Stimulated activated CD8-positive, alpha-beta memory T cell treated with anti-CD3 and anti-CD28 coated beads, Interleukin-4, amount 100 ng/mL, for 1 hour (primary cell): ENCODE data around the gene ANKRD1.
"Not testable (repeated sequence)": the region's sequence is repeated elsewhere in the genome, so short reads cannot be mapped to it uniquely, and the experiment has no call there.

Experiments
- DNase-seq, 2 donors: peaks; one replicate each; pipeline ENCODE4 v3.0.0-alpha.2; 2020; ENCODE audit warnings: low read depth in 2 of 2, low spot score in 1 of 2

ANKRD1 gene

DNA sequence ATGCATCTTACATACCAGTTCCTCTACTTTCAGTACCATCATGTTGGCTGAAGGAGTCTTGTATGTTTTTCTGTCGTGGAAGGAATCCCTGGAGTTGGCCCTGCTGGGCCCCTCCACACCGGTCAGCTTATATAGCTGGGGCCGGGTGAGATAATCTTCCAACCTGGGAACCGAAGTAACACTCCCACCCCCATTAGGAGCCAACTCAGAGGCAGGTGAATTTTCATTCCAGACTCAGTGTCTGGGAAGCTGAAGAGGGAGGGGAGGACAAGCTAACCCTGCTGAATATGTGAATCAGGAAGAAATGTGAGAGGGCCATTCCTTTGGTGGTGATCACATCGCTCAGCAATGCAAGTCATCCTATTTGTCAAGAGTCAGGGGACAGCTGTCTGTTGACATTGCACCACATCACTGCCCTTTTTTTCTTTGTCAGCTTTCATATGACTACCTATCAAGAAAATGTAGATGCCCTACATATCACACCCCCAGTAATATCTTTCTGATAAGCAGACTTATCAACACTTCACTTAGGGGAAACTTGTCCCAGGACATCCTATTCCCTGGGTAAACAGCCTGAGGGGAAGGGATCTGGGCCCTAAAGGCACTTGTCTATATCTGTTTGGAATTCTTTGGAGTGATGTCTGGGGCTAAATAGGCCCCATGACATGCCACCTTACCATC, at the start of gene ANKRD1:
Gene ANKRD1, minus strand, starts transcription at position 102 of the 681 bp plus-strand sequence. Its CDS starts 60 bp downstream, at position 42.
- DNase-seq: no peak

DNA sequence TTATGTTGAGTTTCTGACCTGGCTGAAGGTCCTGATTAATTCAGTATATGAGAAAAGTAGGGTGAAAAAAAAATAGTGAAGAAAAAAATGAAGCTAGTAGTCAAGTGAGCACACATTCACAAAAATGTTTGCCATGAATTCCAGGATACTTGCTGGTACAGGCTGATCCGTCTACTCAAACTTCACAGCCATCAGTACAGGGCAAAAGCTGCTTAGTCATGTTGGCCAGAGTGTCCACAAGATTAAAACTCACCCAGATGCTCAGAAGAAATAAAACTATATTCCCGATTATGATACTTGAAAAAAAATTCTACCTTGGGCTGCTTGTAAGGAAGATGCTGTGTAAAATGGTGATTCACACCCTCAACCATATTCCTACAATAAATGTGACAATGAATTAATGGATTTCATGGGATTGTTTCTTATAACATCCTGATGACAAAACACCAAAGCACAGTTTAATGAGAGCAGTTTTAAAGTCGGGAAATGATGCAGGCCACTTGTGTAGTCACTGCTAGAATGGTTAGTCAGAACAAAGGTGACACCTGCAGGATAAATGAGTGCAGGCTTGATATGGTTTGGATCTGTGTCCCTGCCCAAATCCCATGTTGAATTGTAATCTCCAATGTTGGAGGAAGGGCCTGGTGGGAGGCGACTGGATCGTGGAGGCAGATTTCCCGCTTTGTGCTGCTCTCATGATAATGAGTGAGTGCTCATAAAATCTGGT, 49.2 kb upstream of the ANKRD1 start:
- no peak for DNase-seq

DNA sequence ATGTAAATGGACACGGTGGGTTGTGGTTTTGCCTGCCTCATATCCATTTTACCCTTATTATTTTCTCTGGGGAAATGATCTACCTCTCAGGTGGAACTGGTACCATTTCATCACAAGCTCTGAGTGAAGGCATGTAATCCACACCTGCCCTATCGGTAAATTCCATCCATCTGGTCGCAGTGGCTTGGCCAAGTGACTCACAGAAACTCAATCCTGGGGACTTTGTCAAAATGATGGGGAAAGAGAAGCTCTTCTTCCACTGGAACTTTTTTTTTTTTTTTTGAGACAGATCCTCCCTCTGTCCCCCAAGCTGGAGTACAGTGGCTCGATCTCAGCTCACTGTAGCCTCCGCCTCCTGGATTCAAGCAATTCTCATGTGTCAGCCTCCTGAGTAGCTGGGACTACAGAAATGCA, 48.2 kb upstream of the ANKRD1 start:
- no peak for DNase-seq

DNA sequence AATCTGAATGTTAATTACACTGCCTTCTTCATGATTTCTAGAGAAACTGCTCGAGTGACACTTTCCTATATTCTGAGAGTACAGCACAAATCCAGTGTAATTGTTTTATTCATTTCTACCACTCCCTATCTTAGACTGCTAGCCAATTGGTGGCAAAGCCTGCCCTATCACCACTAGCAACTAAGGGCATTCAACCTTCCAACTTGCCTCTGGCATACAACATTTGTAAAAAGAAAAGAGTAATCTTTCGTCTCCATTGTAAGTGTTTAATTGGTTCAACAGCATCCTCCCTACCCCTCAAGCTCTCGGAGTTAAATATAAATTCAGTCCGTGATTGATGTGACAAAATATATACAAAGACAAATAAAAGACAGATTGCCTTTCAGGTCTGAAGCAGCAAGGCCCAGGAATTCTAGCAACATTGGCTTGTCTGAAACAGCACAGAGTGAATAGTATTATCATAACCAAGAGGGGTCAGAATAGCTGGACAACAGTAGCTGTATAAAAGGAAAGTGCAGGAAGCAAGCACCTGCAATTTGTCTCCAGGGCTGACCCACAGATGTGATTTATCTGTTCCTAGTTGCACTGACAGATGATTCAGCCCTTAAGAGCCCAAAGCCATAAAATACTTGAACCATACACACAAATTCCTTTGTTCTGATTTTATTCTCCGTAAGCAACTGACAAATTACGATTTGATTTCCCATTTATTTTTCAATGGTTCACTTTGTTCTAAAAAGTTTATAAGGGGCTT, 47.6 kb upstream of the ANKRD1 start:
- no peak for DNase-seq

- DNase-seq: no peak
These were observed 47.0 kb upstream of the ANKRD1 start for GRCh38 chr10:90967865-90968264.

DNA sequence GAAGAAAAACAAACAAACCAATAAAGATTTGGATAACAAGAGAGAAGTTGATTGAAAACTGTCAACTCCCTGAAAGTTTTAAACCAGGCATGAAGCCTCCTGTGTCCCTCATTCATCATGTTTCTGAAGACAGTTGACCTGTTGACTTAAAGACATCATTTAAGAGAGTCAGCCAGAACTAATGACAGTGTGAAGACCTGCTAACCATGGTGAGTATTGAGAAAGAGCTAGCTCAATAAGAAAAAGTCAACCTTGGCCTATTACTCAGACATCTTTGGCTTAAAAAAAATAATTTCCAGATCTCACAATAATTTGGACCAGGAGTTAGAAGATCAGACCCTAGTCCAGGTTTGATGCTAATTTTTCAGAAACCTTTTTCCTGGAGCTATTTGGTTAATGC, 45.3 kb upstream of the ANKRD1 start:
- DNase-seq: no peak

GRCh38 chr10:90965720-90966119, 44.8 kb upstream of the ANKRD1 start:
- no peak for DNase-seq

DNA sequence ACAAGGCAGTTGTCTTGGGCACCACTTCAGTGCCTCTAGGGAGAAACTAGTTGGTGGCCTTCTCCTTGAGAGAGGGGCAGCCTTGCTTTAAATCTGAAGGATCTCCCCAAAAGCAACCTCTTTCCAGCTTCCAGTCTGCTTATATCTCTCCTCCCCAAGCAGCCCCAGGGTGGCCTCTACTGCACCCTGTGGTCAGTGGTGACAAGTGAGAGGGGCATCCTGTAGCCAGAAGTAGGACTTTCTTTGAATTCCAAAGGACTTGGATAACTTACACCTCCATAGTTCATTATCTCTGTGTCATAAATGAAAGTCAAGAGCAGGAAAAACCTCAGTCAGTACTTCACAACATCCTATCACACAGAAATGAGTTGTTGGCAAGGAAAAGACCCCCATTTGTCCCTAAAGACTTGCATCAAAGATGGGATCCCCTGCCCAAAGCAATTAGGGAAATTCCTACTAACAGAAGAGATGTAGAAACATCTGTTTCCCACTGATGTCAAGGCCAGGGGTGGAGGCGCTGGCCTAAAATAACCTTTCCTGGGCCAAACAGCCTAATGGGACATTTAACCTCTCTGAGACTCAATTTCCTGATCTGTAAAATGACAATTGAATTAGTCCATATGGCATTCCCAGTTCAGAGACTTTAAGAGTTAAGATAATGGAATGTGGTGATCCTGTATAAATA, 44.0 kb upstream of the ANKRD1 start:
- DNase-seq: no peak

GRCh38 chr10:90963331-90963730, 42.4 kb upstream of the ANKRD1 start:
- DNase-seq: no peak

GRCh38 chr10:90960355-90960814, 39.5 kb upstream of the ANKRD1 start:
- no peak for DNase-seq

GRCh38 chr10:90959826-90960225, 38.9 kb upstream of the ANKRD1 start:
- DNase-seq: no peak

DNA sequence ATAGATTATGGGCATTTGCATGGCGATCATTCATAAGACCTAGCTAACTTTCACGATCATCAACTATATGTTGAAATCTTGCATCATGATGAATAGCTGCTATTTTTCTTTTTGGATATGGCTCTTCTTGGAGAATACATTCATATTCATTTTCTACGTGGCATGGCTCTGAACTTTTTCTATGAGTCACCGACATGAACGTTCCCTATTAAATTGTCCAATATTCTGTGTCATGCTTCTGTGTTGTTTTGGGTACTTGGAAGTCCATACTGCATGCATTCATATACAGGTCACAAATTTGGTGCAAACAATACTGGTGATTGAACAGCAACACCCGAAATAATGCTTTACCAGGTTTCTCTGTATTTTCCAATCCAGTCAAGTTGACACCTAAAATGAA, 37.9 kb upstream of the ANKRD1 start:
- DNase-seq: no peak

DNA sequence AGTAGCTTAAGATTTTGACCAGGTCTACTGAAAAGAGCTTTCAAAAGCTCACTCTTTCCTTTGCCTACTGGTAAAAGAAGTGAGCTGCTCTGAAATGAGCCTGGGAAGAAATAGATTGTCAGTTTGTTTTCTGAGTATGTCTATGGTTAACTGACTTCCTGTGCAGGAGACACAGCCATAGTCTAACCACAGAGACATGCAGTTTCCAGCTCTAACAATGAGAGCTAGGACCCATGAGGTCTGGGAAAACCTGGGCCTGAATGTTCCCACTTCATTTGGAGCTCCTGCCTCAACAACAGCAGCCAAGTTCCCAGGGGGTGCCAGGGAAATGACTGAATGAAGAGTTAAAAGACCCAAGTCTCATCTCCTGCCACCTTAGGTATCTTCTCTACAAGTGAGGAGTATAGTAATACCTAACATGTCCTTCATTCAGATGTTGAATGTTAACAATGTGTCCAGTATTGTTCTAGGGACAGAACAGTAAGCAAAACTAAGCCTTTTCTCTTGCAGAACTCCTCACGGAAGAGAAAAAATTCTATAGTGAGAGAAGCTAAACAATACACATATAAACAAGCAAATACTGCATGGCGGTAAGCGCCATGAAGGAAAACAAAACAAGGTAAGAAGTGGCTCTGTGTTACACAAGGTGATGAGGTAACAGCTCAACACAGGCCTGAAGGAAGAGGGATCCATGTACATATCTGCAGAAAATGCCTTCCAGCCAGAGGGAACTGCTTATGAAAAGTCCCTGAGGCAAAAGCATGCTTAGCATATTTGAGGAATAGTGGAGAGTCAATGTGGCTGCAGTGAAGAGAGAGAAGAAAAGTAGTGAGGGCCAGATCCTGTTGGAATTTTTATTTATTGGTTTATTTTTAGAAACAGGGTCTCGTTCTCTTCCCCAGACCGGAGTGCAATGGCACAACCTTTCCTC, 26.4 kb upstream of the ANKRD1 start:
- no peak for DNase-seq

GRCh38 chr10:90945491-90946070, 24.7 kb upstream of the ANKRD1 start:
- DNase-seq: no peak

- DNase-seq: no peak
These were observed 23.9 kb upstream of the ANKRD1 start for GRCh38 chr10:90944749-90945148.

- not testable (repeated sequence) for DNase-seq
These were observed 22.1 kb upstream of the ANKRD1 start for GRCh38 chr10:90942980-90943379.

DNA sequence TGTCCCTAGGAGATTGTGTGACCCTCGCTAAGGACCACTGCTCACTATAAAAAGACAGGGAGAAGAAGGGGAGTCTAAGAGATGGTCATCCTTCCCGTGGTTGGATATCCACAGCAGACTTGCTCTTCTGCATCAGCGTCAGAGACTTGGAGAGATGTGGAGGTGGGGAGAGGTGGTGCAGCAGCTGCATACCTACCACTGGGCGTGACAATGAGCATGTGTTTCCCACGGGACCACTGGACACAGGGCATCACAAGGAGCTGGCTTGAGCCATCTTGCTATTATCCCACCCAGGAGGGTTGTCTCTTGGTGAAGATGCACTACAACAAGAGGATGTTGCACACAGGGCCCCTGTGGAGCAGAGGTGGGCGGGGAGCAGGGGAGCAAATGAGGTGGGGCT, 18.8 kb upstream of the ANKRD1 start:
- DNase-seq: no peak

DNA sequence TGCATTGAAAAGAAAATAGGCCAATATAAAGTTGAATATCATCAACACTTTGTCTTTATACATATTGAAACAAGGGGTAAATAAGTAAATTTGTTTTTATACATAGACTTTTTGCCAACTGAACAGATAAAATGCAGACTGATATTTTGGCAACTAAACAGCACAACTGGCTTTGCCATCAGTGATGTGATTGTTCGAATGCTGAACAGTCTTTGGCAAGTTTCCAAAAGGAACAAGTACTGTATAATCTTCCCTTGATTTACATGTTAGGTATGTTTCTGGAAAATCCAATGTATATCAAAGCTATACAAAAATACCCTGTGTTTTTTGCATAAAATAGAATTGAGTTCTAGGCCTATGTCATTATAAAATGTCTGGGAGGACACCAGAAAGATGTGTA, 18.2 kb upstream of the ANKRD1 start:
- DNase-seq: no peak

- DNase-seq: no peak
These were observed 16.9 kb upstream of the ANKRD1 start for GRCh38 chr10:90937645-90938258.

DNA sequence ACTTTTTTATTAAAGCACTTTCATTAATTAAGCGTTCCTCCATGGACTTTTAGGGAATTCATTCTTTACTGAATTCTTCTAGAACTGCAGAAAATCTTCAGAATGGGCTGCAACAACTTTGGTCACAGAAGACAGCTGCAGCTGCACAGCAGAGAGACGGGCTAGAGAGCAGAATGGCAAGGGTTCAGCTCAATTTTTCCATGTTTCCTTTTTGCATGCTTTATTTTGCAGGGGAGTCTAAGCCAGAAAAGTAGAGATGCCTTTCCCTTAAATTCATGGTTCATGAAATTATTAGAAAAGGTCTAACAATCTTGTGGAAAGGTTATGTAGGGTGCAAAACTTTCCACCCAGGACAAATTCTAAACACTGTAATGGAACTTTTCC, 15.4 kb upstream of the ANKRD1 start:
- no peak for DNase-seq
